GF-D8 (cell line): ENCODE data around the gene RUNX1.
"Not testable (repeated sequence)": the region's sequence is repeated elsewhere in the genome, so short reads cannot be mapped to it uniquely, and the experiment has no call there.

ENCODE experiments used
- DNase-seq: peaks from one replicate; lab custom pipeline; 2025; lab: John Stamatoyannopoulos, UW

The RUNX1 gene

DNA sequence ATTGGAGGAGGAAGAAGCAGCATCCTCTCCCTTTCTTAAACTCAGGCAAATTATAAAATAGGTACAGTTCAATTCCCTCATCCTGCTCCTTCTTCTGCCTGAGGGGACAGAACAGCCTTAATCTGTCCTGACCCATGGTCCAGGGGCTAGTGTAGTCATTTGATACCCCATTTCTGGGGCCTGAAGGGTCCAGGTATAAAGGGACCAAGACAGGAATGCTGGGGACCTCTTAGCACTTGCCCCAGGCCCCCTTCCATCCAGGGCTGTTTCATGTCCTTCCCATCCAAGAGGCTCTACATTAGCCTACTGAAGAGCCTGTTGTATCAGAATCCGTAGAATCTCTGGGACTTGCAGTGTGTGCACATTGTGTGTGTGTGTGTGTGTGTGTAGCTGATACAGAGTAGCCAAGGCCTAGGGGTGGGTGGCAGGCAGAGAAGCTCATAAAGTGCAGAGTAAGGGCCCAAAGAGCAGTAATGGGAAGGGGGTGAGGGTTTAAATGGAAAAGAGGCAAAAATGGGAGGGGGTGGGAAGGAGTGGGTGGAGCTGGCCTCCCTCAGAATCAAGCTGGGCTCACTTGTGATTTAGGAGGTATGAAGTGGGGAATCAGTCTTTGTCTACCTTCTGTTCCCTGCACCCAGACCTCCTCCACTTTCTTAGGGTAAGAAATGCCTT is 32.4 kb downstream of the RUNX1 start:
- DNase-seq, result no peak

DNA sequence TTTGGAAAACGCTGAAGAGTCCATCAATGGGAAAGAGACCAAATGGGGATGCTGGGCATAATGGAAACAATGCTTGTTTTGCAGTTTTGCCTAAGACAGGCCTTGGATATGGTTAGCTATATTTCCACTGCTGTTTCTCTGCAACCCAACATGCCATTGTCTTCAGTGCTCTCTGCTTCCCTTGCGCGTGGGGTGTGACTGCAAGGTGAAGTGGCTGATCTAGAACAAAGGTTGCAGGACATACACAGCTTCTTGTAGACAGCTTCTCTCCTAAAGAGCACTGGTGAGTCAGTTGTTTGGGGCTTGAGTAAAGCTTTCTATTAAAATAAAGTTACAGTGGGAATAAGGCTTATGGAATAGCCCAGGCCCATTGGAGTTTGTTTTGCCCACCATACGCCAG is 33.0 kb downstream of the RUNX1 start:
- no peak for DNase-seq

DNA sequence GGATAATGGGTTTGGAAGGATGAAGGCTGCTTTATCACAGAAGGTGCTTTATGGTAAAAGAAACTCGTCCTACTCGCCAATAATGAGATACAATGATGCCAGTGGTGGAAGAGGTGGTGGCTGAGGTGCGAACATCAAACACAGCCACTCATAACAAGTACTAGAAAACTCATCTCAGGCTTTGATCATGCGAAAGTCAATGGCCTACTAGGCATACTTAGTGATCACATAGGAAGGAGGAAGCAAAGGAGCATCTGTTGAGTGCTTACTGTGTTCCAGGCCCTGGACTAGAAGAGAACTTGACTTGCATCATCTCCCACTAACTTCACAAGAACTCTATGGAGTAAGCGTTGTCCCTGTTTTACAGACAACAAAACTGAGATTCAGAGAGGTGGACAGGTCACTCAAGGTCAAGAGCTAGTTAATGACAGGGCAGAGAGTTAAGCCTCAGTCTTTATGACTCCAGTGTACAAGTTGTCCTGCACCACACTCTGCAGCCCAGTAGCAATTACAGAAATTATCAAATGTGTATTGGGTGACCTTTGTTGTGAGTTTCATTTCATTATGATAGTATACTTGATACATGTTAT is 33.6 kb downstream of the RUNX1 start:
- DNase-seq, result no peak

DNA sequence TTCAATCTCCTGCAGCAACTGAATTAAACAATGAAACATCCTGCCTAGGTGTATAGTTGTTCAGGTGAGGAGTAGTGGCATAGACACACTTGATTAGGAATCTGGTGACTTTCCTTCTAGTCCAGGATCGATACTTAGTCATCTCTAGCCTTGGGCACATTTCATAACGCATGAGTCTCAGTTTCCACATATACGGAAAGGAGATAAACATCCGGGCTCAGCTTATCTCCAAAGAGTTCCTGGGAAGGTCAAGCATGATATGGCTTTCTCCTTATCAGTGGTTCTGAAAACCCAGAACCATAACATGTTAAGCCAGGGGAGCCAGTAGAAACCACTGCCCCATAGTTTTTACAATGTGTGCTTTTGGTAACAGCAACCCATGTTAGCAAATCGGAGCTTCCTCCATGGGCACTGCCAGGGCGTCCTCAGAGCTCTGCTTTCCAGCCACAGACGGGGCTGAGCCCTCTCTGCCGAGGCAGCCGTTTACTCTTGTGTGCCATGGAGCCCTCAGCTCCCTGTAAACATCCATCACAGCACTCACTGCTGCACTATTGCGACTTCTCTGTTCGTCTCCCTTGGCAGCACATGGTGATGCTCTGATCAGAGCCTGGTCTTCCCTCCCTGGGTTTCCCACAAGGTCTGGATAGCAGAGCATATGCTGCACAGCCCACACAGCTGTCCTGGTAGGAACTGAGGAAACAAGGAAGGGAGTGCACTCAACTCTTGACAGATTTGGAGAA is 34.6 kb downstream of the RUNX1 start:
- peak; percentile 70 for DNase-seq

DNA sequence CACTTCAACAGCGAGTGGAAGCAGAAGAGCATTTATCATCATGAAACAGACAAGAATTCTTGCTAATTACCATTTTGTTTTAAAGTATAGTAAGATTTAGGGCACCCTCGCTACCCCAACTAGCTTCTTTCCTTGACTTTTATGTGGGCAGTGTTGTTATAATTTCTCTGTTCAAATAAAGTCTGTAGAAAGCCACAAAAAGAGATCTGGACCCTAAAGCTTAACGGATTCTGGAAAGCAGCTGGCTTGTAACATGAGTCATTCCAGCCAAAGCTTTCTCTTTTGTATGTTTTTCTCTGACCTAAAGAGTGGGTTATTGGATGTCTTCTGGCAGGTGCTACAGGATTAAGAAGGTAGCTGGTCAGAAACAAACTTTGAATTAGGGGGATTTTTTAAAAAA is 37.4 kb downstream of the RUNX1 start:
- DNase-seq, result no peak

DNA sequence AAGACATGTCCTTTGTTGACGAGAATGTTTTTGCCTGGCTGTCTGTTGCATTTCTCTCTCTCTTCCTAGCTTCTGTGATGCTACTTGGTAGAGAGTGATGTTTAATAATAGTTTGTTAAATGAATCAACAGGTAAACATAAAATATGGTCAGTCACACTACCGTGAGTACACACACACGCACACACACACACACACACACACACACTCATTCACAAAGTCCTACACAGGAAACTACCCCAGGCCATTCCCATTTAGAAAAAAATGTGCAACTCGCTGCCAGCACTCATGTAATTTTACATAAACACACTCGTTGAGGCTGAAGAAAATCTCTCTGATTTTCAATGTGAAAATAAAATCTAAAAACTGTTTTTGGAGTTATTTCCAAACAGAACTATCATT is 38.7 kb downstream of the RUNX1 start:
- no peak for DNase-seq

DNA sequence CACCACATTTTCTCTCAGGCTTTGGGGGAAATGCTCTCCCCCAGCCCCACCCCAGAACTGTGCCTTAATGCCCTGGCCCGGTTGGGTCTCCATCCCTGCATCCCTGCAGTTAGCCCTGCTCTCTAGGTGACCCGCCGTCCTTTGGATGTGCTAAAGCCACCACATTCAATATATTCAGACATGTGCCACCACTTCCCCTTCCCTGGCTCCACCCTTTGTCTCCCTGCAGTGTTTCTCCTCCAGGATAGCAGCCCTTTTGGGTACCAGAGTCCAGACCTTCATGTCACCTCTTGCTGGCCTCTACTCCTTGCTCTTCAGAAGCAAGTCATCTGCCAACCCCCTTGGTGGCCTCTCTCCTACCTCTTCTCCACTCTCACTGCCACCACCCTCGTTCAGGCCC is 41.8 kb downstream of the RUNX1 start:
- no peak for DNase-seq

DNA sequence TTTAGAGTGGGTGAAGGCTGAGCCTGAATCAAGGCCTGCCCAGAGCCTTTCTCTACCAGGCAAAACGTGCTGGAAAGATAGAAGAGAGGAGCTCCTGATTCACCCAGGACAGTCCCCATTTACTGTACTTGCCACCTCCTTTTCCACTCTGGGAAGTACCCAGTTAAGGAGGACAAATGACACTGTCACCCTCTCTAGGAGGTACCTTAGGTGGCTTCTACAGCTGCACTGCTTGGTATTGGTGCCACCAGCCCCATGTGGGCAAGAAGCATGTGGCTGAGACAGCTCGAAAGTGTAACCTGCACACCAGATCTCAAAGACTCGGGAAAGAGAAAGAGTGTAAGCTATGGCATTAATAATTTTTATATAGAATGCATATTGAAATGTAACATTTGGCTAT is 42.3 kb downstream of the RUNX1 start:
- no peak for DNase-seq

DNA sequence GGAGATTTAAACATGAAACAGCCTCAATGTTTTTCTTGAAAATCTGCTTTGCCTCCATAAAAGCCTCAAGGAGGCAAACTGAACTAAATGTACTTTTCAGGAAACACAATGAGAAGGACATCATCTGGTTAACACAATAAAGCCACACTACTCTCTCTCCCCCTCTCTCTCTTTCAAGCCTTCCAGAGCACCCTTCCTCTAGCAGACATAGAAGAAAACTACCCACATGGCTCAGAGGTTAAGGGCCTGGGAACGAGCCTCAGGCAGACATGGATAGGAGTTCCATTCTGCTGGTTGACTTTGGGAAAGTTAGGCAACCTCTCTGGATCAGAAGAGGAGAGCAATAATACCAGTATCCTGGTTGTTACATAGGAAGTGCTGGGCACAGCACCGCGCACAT is 42.9 kb downstream of the RUNX1 start:
- DNase-seq, result no peak

DNA sequence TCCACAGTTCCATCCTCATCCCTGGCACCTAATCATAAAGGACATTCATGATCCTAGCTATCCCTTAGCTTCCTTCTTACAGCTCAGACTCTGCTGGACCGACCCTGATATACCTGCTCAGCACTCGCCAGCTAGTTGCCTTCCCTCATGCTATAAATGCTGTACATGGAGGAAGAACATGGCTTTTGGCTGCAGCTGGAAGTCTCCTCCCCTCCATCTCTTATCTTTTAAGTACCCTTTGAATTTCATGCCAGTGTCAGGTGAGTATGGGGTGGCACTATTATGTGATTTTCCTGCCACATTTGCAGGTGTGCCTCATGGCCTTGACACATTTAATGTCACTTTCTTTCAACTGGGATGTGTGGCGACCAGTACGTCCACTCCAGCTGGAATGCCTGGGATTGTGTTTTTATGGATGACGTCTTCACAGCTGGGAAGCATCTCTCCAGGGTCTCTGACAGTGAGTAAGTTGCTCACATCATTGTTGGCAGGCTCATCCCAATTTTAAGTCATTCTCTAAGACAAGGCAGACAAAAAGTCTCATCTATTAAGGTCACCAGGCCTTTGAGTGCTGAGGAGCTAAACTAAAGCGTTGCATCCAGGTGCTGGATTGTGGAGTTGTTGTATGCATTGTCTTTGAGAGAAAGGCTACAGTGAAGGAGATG is 43.4 kb downstream of the RUNX1 start:
- no peak for DNase-seq

DNA sequence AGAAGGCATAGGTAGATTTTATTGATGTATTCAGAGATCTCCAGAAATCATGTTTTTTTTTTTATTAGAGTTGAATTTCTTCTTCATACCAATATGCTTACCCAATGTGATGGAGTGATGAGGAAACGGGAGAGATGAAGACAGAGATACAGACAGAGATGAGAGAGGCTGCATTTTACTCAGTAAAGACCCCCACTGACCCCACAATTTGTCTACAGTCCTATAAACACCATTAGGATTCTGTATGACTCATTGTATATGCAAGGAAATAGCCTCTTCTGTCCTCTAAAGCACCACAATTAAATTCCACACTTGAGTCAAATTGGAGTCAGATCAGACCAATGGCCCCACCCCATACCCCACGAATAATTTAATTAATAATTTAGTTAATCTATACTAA is 44.0 kb downstream of the RUNX1 start:
- DNase-seq, result no peak

DNA sequence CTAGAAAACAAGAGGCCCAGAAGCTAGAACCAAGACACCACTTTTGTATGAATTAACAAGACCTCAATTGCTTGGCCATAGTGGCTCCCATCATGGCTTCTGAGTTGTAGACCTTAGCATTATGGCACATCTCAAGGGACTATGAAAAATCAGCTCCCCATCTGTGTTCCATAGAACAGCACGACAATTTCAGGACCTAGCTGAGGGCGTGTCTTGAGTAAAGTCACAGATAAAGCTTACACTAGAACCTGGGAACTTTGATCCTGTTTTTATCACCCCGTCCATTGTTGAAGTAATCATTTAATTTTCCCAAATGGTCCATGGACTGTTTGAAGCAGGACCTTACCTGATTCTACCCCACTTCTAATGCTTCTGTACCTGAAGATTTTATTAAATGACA is 44.8 kb downstream of the RUNX1 start:
- DNase-seq, result no peak

DNA sequence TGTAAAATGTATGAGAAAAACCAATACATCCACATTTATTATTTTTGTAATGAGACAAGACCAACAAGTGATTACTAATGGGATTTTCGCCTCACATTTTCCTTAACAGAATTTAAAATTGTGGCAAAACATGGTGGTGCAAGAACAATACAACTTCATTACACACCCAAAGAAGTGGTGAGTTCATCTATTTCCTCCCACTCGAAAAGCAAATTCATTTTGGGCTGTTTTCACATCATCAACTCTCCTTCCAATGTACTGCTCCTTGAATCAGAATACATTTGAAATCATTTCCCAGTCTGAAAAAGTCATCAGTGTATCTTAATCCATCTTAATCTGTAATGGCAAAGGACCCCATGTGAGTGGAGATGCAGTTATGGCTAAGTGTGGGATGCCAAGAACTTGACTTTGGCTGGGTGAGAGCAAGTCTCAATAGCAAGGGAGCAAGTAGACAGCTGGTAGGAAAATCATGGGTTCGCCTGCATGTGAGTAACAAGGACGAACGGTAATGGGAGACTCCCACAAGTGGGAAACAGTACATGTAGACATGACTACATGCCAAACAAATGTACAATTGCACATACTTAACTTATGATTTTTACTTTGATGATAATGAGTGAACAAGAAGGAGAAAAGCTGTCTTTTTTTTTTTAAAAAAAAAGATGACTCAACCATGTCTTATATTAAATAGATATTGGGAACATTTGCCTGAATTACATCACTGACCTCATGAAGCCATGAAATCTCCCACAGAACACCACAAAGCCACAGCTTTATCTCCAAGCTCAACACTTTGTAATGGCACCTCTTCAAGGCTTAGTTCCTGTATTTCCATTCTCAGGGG is 46.0 kb downstream of the RUNX1 start:
- peak; percentile 82 for DNase-seq

DNA sequence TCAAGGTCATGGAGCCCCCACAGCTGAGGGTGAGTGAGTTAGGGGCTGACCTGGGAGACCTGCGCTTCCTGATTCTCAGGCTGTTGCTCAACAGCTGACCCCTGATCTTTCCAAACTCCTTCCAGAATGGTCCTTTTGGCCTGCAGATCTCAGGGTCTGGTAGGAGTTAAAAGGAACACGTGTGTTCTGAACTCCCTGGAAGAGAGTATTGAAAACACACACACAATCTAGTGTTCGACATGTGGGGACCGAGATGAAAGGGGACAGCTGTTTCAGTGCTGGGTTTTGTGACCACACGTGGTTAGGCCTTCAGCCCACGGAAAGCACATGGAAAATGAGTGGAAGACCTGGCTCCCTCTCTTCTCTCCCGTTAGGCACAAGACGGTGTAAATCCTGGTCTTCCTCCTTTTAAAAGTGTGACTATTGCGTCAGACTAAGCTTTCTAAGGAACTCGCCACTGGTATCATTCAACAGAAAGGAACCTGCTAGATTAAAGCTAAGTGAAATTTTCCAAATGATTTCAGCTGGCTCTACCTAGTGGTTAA is 49.6 kb downstream of the RUNX1 start:
- no peak for DNase-seq

DNA sequence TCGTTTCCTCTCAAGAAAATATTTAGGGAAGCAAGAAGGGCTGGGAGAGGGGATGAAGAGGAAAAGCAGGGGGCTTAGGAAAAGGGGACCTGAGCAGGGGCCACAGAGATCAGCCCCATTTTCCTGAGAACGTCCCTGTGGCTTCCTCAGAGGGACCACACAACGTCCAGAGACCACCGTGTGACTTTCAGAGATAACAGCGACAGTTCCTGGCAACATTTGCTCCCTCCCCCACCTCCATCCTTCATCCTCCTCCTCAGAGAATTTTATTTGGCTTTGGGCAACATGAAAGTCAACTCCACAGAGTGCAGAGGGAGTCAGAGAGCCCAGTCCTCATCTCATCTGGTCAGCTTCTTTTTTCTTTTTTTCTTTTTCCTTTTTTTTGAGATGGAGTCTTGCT is 50.9 kb downstream of the RUNX1 start:
- DNase-seq, result no peak

DNA sequence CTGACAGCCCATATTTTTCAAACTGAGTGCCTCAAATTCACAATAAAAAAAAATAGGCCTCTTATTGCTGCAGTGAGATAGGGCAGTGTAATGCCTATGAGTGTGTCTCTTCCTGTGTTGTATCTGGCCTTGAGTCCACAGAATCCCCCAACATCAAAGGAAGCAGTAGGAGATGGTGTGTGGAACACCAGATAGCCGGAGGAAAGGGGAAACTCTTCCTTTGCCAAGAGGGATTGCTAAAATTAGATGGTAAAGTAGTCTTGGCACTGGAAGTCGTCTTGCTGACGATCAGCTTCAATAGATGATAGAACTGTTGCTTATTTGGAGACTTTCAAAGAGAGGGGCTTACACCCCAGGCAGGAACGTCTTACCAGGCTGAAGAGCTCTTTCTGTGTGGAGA is 51.8 kb downstream of the RUNX1 start:
- no peak for DNase-seq

DNA sequence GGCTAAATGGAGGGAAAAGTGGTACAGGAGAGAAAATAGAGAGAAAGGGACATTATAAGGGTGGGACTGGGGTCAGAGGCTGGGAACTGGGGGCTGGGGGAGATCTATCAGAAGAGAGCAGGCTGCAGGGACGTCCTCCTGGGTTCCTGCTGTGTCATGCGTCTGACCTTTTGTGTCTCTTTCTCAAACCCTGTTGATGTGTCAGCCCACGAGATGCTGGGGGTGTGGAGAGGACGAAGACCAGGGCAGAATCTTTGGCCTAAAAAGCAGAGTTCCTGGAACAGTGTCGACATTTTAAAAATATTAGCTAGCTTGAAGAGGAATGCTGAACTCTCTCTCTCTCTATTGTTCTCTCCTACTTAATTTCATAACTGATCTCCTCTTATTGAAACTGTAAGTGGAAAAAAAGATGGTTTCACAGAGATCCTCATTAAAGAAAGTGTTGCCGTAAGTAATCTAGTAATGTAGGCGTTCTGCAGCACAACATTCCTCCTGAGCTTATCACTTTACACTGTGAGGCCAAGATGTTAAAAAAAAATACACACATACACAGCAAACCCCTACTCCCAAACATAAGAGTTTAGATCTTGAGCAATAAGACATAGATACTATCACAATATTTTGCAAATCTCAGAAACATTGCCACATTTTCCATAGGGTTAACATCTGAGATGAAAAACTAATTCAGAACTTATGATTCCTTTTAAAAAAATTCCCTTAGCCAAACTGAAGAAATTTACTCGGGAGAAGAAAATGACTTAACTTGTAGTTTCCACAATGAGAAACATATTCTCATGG is 52.6 kb downstream of the RUNX1 start:
- DNase-seq, result peak; percentile 11

DNA sequence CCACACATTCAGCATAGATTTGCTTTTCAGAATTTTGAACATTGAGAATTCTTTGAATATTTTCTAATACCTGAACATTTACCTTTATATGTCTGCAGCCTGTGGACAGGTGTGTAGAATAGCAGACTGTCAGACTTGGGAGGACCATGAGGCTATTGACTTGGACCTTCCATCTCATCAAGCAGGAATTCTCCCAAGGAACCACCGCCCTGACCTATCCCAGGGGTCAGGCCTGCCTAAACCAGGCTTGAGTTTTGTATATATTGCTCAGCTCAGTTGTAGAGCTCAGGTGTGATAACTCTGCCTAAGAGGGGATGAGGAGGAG is 53.2 kb downstream of the RUNX1 start:
- no peak for DNase-seq

DNA sequence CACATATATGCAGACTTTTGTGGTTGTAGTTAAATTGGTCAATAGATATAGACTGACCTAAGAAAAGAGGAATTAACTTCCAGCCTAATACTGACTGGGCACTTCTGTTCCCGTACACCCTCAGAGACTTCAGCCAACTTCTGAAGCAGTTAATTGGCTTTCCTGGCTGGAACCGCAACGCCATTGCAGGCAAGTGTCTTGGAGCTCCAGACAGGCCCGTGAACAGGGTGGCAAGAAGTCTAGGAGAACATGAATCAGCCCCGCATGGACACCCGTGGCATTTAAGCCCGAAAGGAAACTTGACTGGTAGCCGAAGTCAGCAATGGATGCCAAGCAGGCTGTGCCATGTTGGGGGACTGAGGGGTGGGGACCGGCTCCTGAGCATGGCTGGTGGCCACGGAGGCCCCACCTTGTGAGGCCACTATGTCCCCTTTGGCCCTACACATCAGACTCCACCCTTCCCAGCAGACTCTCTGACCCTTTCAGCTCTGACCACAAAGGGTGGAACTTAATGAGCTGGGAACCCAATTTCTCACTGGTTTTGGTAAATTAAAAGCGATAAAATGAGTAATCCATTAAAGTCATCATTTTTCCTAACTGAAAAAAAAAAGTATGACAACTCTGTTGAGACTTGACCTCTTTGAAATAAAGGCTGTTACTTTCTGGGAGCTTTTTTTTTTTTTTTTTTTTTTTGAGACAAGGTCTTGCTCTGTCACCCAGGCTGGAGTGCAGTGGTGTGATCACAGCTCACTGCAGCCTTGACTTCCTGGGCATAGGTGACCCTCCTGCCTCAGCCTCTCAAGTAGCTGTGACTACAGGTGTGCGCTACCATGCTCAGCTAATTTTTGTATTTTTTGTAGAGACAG is 54.1 kb downstream of the RUNX1 start:
- no peak for DNase-seq

DNA sequence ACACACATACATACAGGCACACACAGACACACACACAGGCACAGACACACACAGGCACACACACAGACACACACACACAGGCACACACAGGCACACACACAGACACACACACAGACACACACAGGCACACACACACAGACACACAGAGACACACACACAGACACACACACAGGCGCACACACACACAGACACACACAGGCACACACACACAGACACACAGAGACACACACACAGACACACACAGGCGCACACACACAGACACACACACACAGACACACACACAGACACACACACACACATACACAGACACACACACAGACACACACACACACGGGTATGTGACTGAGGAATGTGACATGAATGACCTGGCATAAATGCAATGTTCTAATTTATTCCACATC is 55.6 kb downstream of the RUNX1 start:
- DNase-seq, result not testable (repeated sequence)
